Measurements from ENCODE around the gene OPN3. TPM values are rescaled to one million over a fixed set of nuclear protein-coding genes. Genes with fewer than 3 reads are reported as not detected.

Gene OPN3
- total and polyA plus RNA-seq, 9 of the 15 experiments (the other 6 are each of a cell fraction or from before 2014, with no cell fraction given): 4.2 to 34.6 (median 17.0) TPM

GRCh38 chr1:241638909-241639622 is 1.1 kb downstream of the OPN3 start (continued):
- TF ChIP-seq ZNF551 (CRISPR knock-in tag; IDR thresholded peaks at IDR 0.05): 0 out of 2 replicates have a peak, but pooled peaks have one; percentile 21
- peak in 1 of 2 experiments; percentile 19; a peak in 1 of 4 replicates for TF ChIP-seq MLLT1 (IDR thresholded peaks at IDR 0.05)
- TF ChIP-seq SMARCC2 (IDR thresholded peaks at IDR 0.05; ENCODE audit: low read depth): peak; percentile 52; the same call in 1 of the 2 replicates
- peak; percentile 66; the same call in 1 of the 2 replicates for TF ChIP-seq ILF3 (IDR thresholded peaks at IDR 0.05; ENCODE audit: borderline replicate concordance)
- no peak for TF ChIP-seq MAZ (CRISPR knock-in tag; conservative IDR thresholded peaks at IDR 0.05 in 1 of 2, IDR thresholded peaks at IDR 0.05 in 1 of 2)
- no peak for TF ChIP-seq EZH2 (IDR thresholded peaks at IDR 0.05; ENCODE audit: borderline replicate concordance, low read depth, low read length)
- TF ChIP-seq STAT5A (IDR thresholded peaks at IDR 0.05; ENCODE audit: borderline replicate concordance, low read length): no peak
- no peak for TF ChIP-seq SRSF1 (IDR thresholded peaks at IDR 0.05; ENCODE audit: low read depth, low read length)
- TF ChIP-seq POLR2H (tag; IDR thresholded peaks at IDR 0.05; ENCODE audit: low read depth): peak; percentile 47; the same call in 1 of the 2 replicates
- TF ChIP-seq ZNF586 (CRISPR knock-in tag; conservative IDR thresholded peaks at IDR 0.05): no peak
- 0 out of 2 replicates have a peak, but pooled peaks have one; percentile 5 for TF ChIP-seq MYC (IDR thresholded peaks at IDR 0.05; ENCODE audit: low read depth, low read length)
- TF ChIP-seq MYC (CRISPR knock-in tag; IDR thresholded peaks at IDR 0.05; ENCODE audit: borderline replicate concordance, low read depth): no peak
- TF ChIP-seq ZNF778 (CRISPR knock-in tag; IDR thresholded peaks at IDR 0.05): no peak
- peak; percentile 71 for TF ChIP-seq MYNN (IDR thresholded peaks at IDR 0.05)
- no peak for TF ChIP-seq MYNN (CRISPR knock-in tag; IDR thresholded peaks at IDR 0.05)
- no peak for TF ChIP-seq E2F4 (CRISPR knock-in tag; IDR thresholded peaks at IDR 0.05; ENCODE audit: low read depth)
- no peak for TF ChIP-seq HDAC1 (IDR thresholded peaks at IDR 0.05)
- 0 out of 6 replicates have a peak, but pooled peaks of 1 of the 3 experiments have one; percentile 7 for TF ChIP-seq ZBTB11 (CRISPR knock-in tag; IDR thresholded peaks at IDR 0.05)
- 0 out of 2 replicates have a peak, but pooled peaks have one; percentile 22 for TF ChIP-seq GATAD2B (IDR thresholded peaks at IDR 0.05; ENCODE audit: borderline replicate concordance)
- TF ChIP-seq ID3 (CRISPR knock-in tag; IDR thresholded peaks at IDR 0.05): no peak
- TF ChIP-seq ID3 (tag; IDR thresholded peaks at IDR 0.05): no peak
